Measurements from ENCODE around the gene MORF4L2.

Gene MORF4L2

GRCh38 chrX:103651151-103651773, 35.2 kb downstream of the MORF4L2 start:
- TF ChIP-seq TAF1 (IDR thresholded peaks at IDR 0.05; ENCODE audit: borderline replicate concordance, insufficient read depth, low read length) (no peak), REST (IDR thresholded peaks at IDR 0.05; ENCODE audit: insufficient read depth in 1 of 2, low read depth in 2 of 2, low read length in 2 of 2) (no peak), POLR2AphosphoS5 (IDR thresholded peaks at IDR 0.05; ENCODE audit: low read depth, low read length) (no peak), FOXP2 (optimal IDR thresholded peaks at IDR 0.05; ENCODE audit: borderline replicate concordance, extremely low read depth, extremely low read length, insufficient read depth) (no peak), SIN3A (IDR thresholded peaks at IDR 0.05; ENCODE audit: borderline replicate concordance, insufficient read depth, low read length) (no peak)

- TF ChIP-seq FOXP2 (optimal IDR thresholded peaks at IDR 0.05; ENCODE audit: borderline replicate concordance, extremely low read depth, extremely low read length, insufficient read depth) (no peak), TAF1 (IDR thresholded peaks at IDR 0.05; ENCODE audit: borderline replicate concordance, insufficient read depth, low read length) (no peak), REST (IDR thresholded peaks at IDR 0.05; ENCODE audit: insufficient read depth in 1 of 2, low read depth in 2 of 2, low read length in 2 of 2) (no peak), SIN3A (IDR thresholded peaks at IDR 0.05; ENCODE audit: borderline replicate concordance, insufficient read depth, low read length) (no peak), POLR2AphosphoS5 (IDR thresholded peaks at IDR 0.05; ENCODE audit: low read depth, low read length) (no peak)
Measured at GRCh38 chrX:103647630-103648029, 38.9 kb downstream of the MORF4L2 start.

- TF ChIP-seq TAF1 (IDR thresholded peaks at IDR 0.05; ENCODE audit: borderline replicate concordance, insufficient read depth, low read length) (no peak), REST (IDR thresholded peaks at IDR 0.05; ENCODE audit: insufficient read depth in 1 of 2, low read depth in 2 of 2, low read length in 2 of 2) (no peak), SIN3A (IDR thresholded peaks at IDR 0.05; ENCODE audit: borderline replicate concordance, insufficient read depth, low read length) (no peak), FOXP2 (optimal IDR thresholded peaks at IDR 0.05; ENCODE audit: borderline replicate concordance, extremely low read depth, extremely low read length, insufficient read depth) (no peak), POLR2AphosphoS5 (IDR thresholded peaks at IDR 0.05; ENCODE audit: low read depth, low read length) (no peak)
Measured at GRCh38 chrX:103644125-103644524, 42.4 kb downstream of the MORF4L2 start.

GRCh38 chrX:103640401-103641155, 45.9 kb downstream of the MORF4L2 start:
- TF ChIP-seq POLR2AphosphoS5 (IDR thresholded peaks at IDR 0.05; ENCODE audit: low read depth, low read length) (no peak), SIN3A (IDR thresholded peaks at IDR 0.05; ENCODE audit: borderline replicate concordance, insufficient read depth, low read length) (no peak), FOXP2 (optimal IDR thresholded peaks at IDR 0.05; ENCODE audit: borderline replicate concordance, extremely low read depth, extremely low read length, insufficient read depth) (no peak), TAF1 (IDR thresholded peaks at IDR 0.05; ENCODE audit: borderline replicate concordance, insufficient read depth, low read length) (no peak), REST (IDR thresholded peaks at IDR 0.05; ENCODE audit: insufficient read depth in 1 of 2, low read depth in 2 of 2, low read length in 2 of 2) (no peak)

Data from PFSK-1 (cell line).